Left ventricle myocardium superior (tissue), 1 donor: ENCODE measurements around the gene COX4I1. TPM values are rescaled to one million over a fixed set of nuclear protein-coding genes. Genes with fewer than 3 reads are reported as not detected.

Experiments
- ATAC-seq: fragments of 200-7000 bp; cut with Tn5 transposase; one replicate; pipeline ENCODE4 v1.9.1; 2020; ENCODE audit warnings: mild to moderate bottlenecking, moderate library complexity
- DNase-seq: peaks from one replicate; pipeline ENCODE4 v3.0.0-alpha.2; 2020
- intact Hi-C: fragments of 100-400 bp; cut with micrococcal nuclease; formaldehyde crosslinking; loops from one replicate; pipeline ENCODE4 v1.11.0; 2022
- total RNA-seq: library from RNA; stranded (reverse); fragmentation: NEBNext Ultra II Directional; extraction: Animal tissue kit (Norgen Biotek cat#: 25700); gene quantifications from one replicate; pipeline ENCODE4 v1.2.1, GENCODE V29; 2021
- donor health status: DM: no; HTN: yes; CAD: no; lungs with severe emphysema.

COX4I1 gene
- total RNA-seq, 1 donor from 2014 or later, result 2,116 TPM

- intact Hi-C loops, result no loop called here
- DNase-seq (peak; percentile 85), ATAC-seq (peak; percentile 71)
Measured at GRCh38 chr16:85819245-85819644, 19.8 kb downstream of the COX4I1 start.

GRCh38 chr16:85819771-85820170 lies 20.3 kb downstream of the COX4I1 start:
- DNase-seq (no peak), ATAC-seq (no peak)
- intact Hi-C loops, result loop anchor here (2.0 to 10.0 kb wide), 2 partner anchors 165 to 195 kb away; no protein-coding TSS in a partner anchor

GRCh38 chr16:85820604-85821372 lies 21.3 kb downstream of the COX4I1 start:
- DNase-seq (no peak), ATAC-seq (no peak)
- intact Hi-C loops, result loop anchor here (2.0 to 10.0 kb wide), 2 partner anchors 164 to 194 kb away; no protein-coding TSS in a partner anchor

- DNase-seq (peak; percentile 88), ATAC-seq (peak; percentile 91)
- intact Hi-C loops, result loop anchor here (2.0 to 10.0 kb wide), 2 partner anchors 163 to 193 kb away; no protein-coding TSS in a partner anchor
Measured at GRCh38 chr16:85821390-85822135, 22.1 kb downstream of the COX4I1 start.

GRCh38 chr16:85822145-85822544 lies 22.6 kb downstream of the COX4I1 start:
- ATAC-seq, result no peak
- intact Hi-C loops, result loop anchor here (10.0 kb wide), 1 partner anchor 163 kb away; no protein-coding TSS in a partner anchor
- no peak for DNase-seq

- ATAC-seq (no peak), DNase-seq (no peak)
- intact Hi-C loops, result loop anchor here (10.0 kb wide), 1 partner anchor 161 kb away; no protein-coding TSS in a partner anchor
Measured at GRCh38 chr16:85823328-85823920, 23.9 kb downstream of the COX4I1 start.

GRCh38 chr16:85824161-85825135 lies 25.0 kb downstream of the COX4I1 start:
- ATAC-seq (no peak), DNase-seq (no peak)
- intact Hi-C loops, result loop anchor here (10.0 kb wide), 1 partner anchor 160 kb away; no protein-coding TSS in a partner anchor

GRCh38 chr16:85825326-85825725 lies 25.8 kb downstream of the COX4I1 start:
- DNase-seq, result no peak
- intact Hi-C loops, result loop anchor here (10.0 kb wide), 1 partner anchor 159 kb away; no protein-coding TSS in a partner anchor
- ATAC-seq, result no peak

GRCh38 chr16:85826686-85827247 lies 27.3 kb downstream of the COX4I1 start:
- DNase-seq (no peak), ATAC-seq (no peak)
- intact Hi-C loops, result loop anchor here (10.0 kb wide), 1 partner anchor 158 kb away; no protein-coding TSS in a partner anchor

GRCh38 chr16:85828166-85828565 lies 28.7 kb downstream of the COX4I1 start:
- intact Hi-C loops, result loop anchor here (10.0 kb wide), 1 partner anchor 157 kb away; no protein-coding TSS in a partner anchor
- no peak for ATAC-seq
- no peak for DNase-seq

- intact Hi-C loops, result loop anchor here (10.0 kb wide), 1 partner anchor 156 kb away; no protein-coding TSS in a partner anchor
- no peak for DNase-seq
- ATAC-seq, result no peak
Measured at GRCh38 chr16:85829171-85829719, 29.8 kb downstream of the COX4I1 start.

- DNase-seq (peak; percentile 59), ATAC-seq (peak; percentile 66)
- intact Hi-C loops, result loop anchor here (10.0 kb wide), 1 partner anchor 155 kb away; no protein-coding TSS in a partner anchor
Measured at GRCh38 chr16:85829751-85830445, 30.4 kb downstream of the COX4I1 start.

GRCh38 chr16:85830821-85831220 lies 31.3 kb downstream of the COX4I1 start:
- ATAC-seq, result no peak
- intact Hi-C loops, result no loop called here

GRCh38 chr16:85832570-85833218 lies 33.2 kb downstream of the COX4I1 start:
- DNase-seq (no peak), ATAC-seq (no peak)
- intact Hi-C loops, result no loop called here

More at GRCh38 chr16:85830821-85831220, 31.3 kb downstream of the COX4I1 start:
- no peak for DNase-seq

GRCh38 chr16:85833219-85833920 lies 33.9 kb downstream of the COX4I1 start:
- ATAC-seq, result no peak
- intact Hi-C loops, result no loop called here
- DNase-seq, result no peak

- DNase-seq, result no peak
- ATAC-seq, result no peak
- intact Hi-C loops, result no loop called here
Measured at GRCh38 chr16:85834741-85835140, 35.2 kb downstream of the COX4I1 start.
